SK-N-DZ (cell line): ENCODE measurements around the gene ILKAP. TPM values are rescaled to one million over a fixed set of nuclear protein-coding genes. Genes with fewer than 3 reads are reported as not detected.

Experiments used
- DNase-seq: peaks from one replicate; pipeline ENCODE4 v3.0.0-alpha.2; 2015; ENCODE audit warnings: low spot score
- polyA plus RNA-seq, 2 experiments: library from polyadenylated mRNA; depleted of rRNA; stranded (reverse); fragments of >200 nt; gene quantifications; 2 replicates each; pipeline ENCODE4 v1.2.3, GENCODE V29; 2014

Gene ILKAP
- 35.3 and 40.2 TPM in 2 replicates for polyA plus RNA-seq (2014; cell fraction: cytosol; rRNA removed)
- polyA plus RNA-seq (2014; cell fraction: nucleus; rRNA removed), result 75.5 and 77.4 TPM in 2 replicates

- DNase-seq, result peak; percentile 72
Observed at GRCh38 chr2:238203094-238203972, at the start of gene ILKAP. Gene ILKAP, minus strand, starts transcription at chr2:238203695. Its CDS starts 142 bp downstream, at chr2:238203553.

GRCh38 chr2:238252766-238253630, 49.5 kb upstream of the ILKAP start:
- no peak for DNase-seq

GRCh38 chr2:238251986-238252385, 48.5 kb upstream of the ILKAP start:
- DNase-seq, result no peak

GRCh38 chr2:238251331-238251730, 47.8 kb upstream of the ILKAP start:
- DNase-seq, result no peak

- no peak for DNase-seq
Observed at GRCh38 chr2:238250896-238251295, 47.4 kb upstream of the ILKAP start.

- no peak for DNase-seq
Observed at GRCh38 chr2:238247841-238248453, 44.5 kb upstream of the ILKAP start.

- DNase-seq, result no peak
Observed at GRCh38 chr2:238247002-238247822, 43.7 kb upstream of the ILKAP start.

GRCh38 chr2:238244151-238244550, 40.7 kb upstream of the ILKAP start:
- DNase-seq, result no peak

GRCh38 chr2:238243496-238244076, 40.1 kb upstream of the ILKAP start:
- no peak for DNase-seq

GRCh38 chr2:238242731-238243495, 39.4 kb upstream of the ILKAP start:
- DNase-seq, result no peak

- no peak for DNase-seq
Observed at GRCh38 chr2:238241970-238242369, 38.5 kb upstream of the ILKAP start.

- peak; percentile 83 for DNase-seq
Observed at GRCh38 chr2:238240757-238241711, 37.5 kb upstream of the ILKAP start.

GRCh38 chr2:238239863-238240756, 36.6 kb upstream of the ILKAP start, which contains the start of gene HES6:
Gene HES6, minus strand, starts transcription at chr2:238240038. Its CDS starts 133 bp downstream, at chr2:238239905.
- DNase-seq, result peak; percentile 93

GRCh38 chr2:238239543-238239862, 36.0 kb upstream of the ILKAP start:
- peak; percentile 59 for DNase-seq

GRCh38 chr2:238238766-238239542, 35.5 kb upstream of the ILKAP start:
- peak; percentile 59 for DNase-seq

GRCh38 chr2:238238311-238238765, 34.8 kb upstream of the ILKAP start:
- DNase-seq, result no peak
